HepG2 (cell line): ENCODE data around the gene GRIN2D. TPM values are rescaled to one million over a fixed set of nuclear protein-coding genes. Genes with fewer than 3 reads are reported as not detected.
A peak's percentile ranks its signal among the peaks of the same experiment; 100 is the strongest.

Experiments used
- ATAC-seq: fragments of 200-7000 bp; cut with Tn5 transposase; 3 replicates; pipeline ENCODE4 v1.9.1; 2020; ENCODE audit warnings: mild to moderate bottlenecking, moderate library complexity
- BruUV-seq: library from RNA; stranded (reverse); fragments of 400-500 nt; replicated peaks from 2 replicates; lab custom pipeline; 2021; lab: Mats Ljungman, UMichigan
- CTCF ChIA-PET: fragments of 300-600 bp; formaldehyde crosslinking; extraction: SDS; loops from one replicate; lab custom pipeline; 2021; ENCODE audit warnings: low total read pairs, inconsistent platforms, low intra/inter-chr PET ratio; lab: Yijun Ruan, JAX
- POLR2A ChIA-PET: fragments of 350-600 bp; sonication (Branson Sonifier 250); formaldehyde crosslinking; loops from one replicate; lab custom pipeline; 2020; ENCODE audit warnings: antibody characterized with exemption, inconsistent platforms; lab: Yijun Ruan, JAX
- DNase-seq: peaks from one replicate; pipeline ENCODE4 v3.0.0-alpha.2; 2015; ENCODE audit warnings: low spot score
- FAIRE-seq: peaks from 3 replicates; lab custom pipeline; 2011; peaks lifted over from hg19 to GRCh38; lab: Jason Lieb, UNC
- H2AFZ ChIP-seq: one replicate; pipeline ENCODE4 v1.6.1; 2011; ENCODE audit warnings: low read length, inconsistent platforms
- H3K27ac ChIP-seq: fragments of 300-600 bp; 3 replicates; pipeline ENCODE4 v1.8.0; 2011; ENCODE audit warnings: mixed run types, mild to moderate bottlenecking, mixed read lengths, low read length, inconsistent platforms; ENCODE audit not compliant: insufficient read depth; ENCODE audit errors: extremely low read length
- H3K27me3 ChIP-seq, 2 experiments: fragments of 200-600 bp in 1 of 2; 2 replicates in 1 of 2; 3 replicates in 1 of 2; pipeline versions ENCODE4 v1.6.0 to v1.8.0; 2011; ENCODE audit warnings: low read length in 2 of 2, mild to moderate bottlenecking in 2 of 2, moderate library complexity in 2 of 2, inconsistent platforms in 1 of 2; ENCODE audit not compliant: insufficient read depth in 2 of 2, control insufficient read depth in 1 of 2
- H3K36me3 ChIP-seq, 2 experiments: fragments of 200-600 bp in 1 of 2; replicated peaks in 1 of 2; 2 replicates in 1 of 2; 3 replicates in 1 of 2; pipeline versions ENCODE4 v1.5.1 to v1.8.0; 2011; ENCODE audit warnings: low read length in 2 of 2, inconsistent platforms in 1 of 2; ENCODE audit not compliant: insufficient read depth in 2 of 2, control insufficient read depth in 1 of 2
- H3K4me1 ChIP-seq: 2 replicates; pipeline ENCODE4 v1.5.1; 2012; ENCODE audit warnings: low read length, inconsistent platforms; ENCODE audit not compliant: insufficient read depth
- H3K4me2 ChIP-seq: 2 replicates; pipeline ENCODE4 v1.6.0; 2011; ENCODE audit warnings: low read depth, low read length, inconsistent platforms
- H3K4me3 ChIP-seq, 3 experiments: fragments of 200-600 bp in 1 of 3; sonication (generic), shearing (Covaris generic) in 1 of 3; replicated peaks in 1 of 3; 2 replicates each; pipeline ENCODE4 v1.5.1; 2011 to 2016; ENCODE audit warnings: low read length in 3 of 3, inconsistent platforms in 2 of 3, low read depth in 2 of 3, mild to moderate bottlenecking in 2 of 3, control low read depth in 1 of 3, mixed read lengths in 1 of 3; ENCODE audit not compliant: insufficient read depth in 1 of 3
- H3K79me2 ChIP-seq: one replicate; pipeline ENCODE4 v1.6.1; 2011; ENCODE audit warnings: low read length, inconsistent platforms; ENCODE audit not compliant: insufficient read depth
- H3K9ac ChIP-seq: 2 replicates; pipeline ENCODE4 v1.6.0; 2011; ENCODE audit warnings: mild to moderate bottlenecking, low read depth, low read length, inconsistent platforms; ENCODE audit not compliant: insufficient read depth
- H3K9me3 ChIP-seq: 2 replicates; pipeline ENCODE4 v1.5.1; 2012; ENCODE audit warnings: mild to moderate bottlenecking, low read length
- H4K20me1 ChIP-seq: 2 replicates; pipeline ENCODE4 v1.6.0; 2011; ENCODE audit warnings: inconsistent platforms, mild to moderate bottlenecking, low read length, moderate library complexity; ENCODE audit not compliant: insufficient read depth
- ZBTB38 ChIP-seq: sonication (generic); formaldehyde crosslinking; IDR thresholded peaks from 2 replicates; pipeline ENCODE4 v1.5.1; 2020; ENCODE audit warnings: mild to moderate bottlenecking, missing genetic modification reagents
- ZNF225 ChIP-seq: sonication (generic); formaldehyde crosslinking; IDR thresholded peaks from 2 replicates; pipeline ENCODE4 v1.4.0; 2020; ENCODE audit warnings: mild to moderate bottlenecking, missing genetic modification reagents
- ZNF282 ChIP-seq: fragments of 450-650 bp; IDR thresholded peaks from 2 replicates; pipeline ENCODE4 v1.6.1; 2018; ENCODE audit not compliant: partially characterized antibody
- ZNF777 ChIP-seq: sonication (generic); formaldehyde crosslinking; IDR thresholded peaks from 2 replicates; pipeline ENCODE4 v1.4.0; 2020; ENCODE audit warnings: missing genetic modification reagents
- WGBS: methylation state at CpG from one replicate; pipeline ENCODE4 v1.1.6; 2017; ENCODE audit warnings: low lambda C conversion rate; 5-methylcytosine and 5-hydroxymethylcytosine counted together
- in situ Hi-C: cut with HindIII; loops from 2 replicates; pipeline ENCODE4 v1.10.0; 2017; ENCODE audit warnings: low pct_unique_long_range_greater_than_20kb; ENCODE audit not compliant: extremely low pct_ligation_motif_present
- intact Hi-C: fragments of 100-400 bp; cut with micrococcal nuclease; formaldehyde crosslinking; loops from one replicate; pipeline ENCODE4 v1.10.0; 2022; ENCODE audit not compliant: unreplicated experiment
- polyA plus RNA-seq, 8 experiments: library from polyadenylated mRNA; depleted of rRNA in 3 of 8; stranded (reverse) in 7 of 8; unstranded in 1 of 8; fragments of >200 nt; fragmentation: Illumina TruSeq in 4 of 8; extraction: Trizol in 4 of 8; gene quantifications; 2 replicates each; pipeline versions ENCODE4 v1.2.1 to v1.2.3, GENCODE V29; 2011 to 2016; ENCODE audit warnings: low read depth in 4 of 8, missing spikeins in 1 of 8, mixed read lengths in 1 of 8; ENCODE audit not compliant: insufficient read depth in 1 of 8
- total RNA-seq, 5 experiments: library from RNA; depleted of rRNA; stranded (reverse); fragments of >200 nt; fragmentation: Illumina TruSeq; extraction: Trizol; gene quantifications; 2 replicates each; pipeline ENCODE4 v1.2.3, GENCODE V29; 2016; ENCODE audit warnings: low read depth in 1 of 5

The GRIN2D gene
- total and polyA plus RNA-seq, 2 of the 13 experiments (the other 11 are each of a cell fraction or from before 2014, with no cell fraction given): 0.02 to 0.13 TPM

DNA sequence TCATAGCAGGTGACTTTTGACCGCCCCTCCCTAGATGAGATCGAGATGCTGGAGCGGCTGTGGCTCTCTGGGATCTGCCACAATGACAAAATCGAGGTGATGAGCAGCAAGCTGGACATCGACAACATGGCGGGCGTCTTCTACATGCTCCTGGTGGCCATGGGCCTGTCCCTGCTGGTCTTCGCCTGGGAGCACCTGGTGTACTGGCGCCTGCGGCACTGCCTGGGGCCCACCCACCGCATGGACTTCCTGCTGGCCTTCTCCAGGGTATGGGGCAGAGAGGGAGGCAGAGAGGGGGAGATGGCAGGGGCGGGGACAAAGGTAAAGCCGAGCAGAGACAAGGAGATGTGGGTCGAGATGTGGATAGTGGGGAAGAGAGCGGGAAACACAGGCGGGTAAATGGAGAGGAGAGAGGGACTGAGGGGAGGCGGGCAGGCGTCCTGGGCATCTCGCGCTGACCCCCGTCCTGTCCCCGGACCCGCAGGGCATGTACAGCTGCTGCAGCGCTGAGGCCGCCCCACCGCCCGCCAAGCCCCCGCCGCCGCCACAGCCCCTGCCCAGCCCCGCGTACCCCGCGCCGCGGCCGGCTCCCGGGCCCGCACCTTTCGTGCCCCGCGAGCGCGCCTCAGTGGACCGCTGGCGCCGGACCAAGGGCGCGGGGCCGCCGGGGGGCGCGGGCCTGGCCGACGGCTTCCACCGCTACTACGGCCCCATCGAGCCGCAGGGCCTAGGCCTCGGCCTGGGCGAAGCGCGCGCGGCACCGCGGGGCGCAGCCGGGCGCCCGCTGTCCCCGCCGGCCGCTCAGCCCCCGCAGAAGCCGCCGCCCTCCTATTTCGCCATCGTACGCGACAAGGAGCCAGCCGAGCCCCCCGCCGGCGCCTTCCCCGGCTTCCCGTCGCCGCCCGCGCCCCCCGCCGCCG is 48.9 kb downstream of the GRIN2D start:
- H3K4me1 ChIP-seq: peaks cover 10% of the 10 kb centered on the region
- TF ChIP-seq ZBTB38 (peak; percentile 38; the same call in 1 of the 2 replicates), ZNF282 (no peak)
- DNase-seq (no peak), FAIRE-seq (no peak), ATAC-seq (no peak)
- WGBS: 97% methylated on average over 82 of the region's 94 CpGs
- H3K79me2 ChIP-seq: peaks cover 9% of the 10 kb centered on the region
- ChIA-PET POLR2A (no interaction called here), CTCF (no interaction called here)
- H3K9me3 ChIP-seq: no peaks in the 10 kb centered on the region
- no peak overlapping the region for H3K27ac ChIP-seq
- H3K27me3 ChIP-seq: no peaks in the 10 kb centered on the region; a peak in 1 of 5 replicates
- no peak overlapping the region for H2AFZ ChIP-seq
- intact Hi-C loops: loop anchor here (10.0 kb wide), 1 partner anchor 88 kb away; no protein-coding TSS in a partner anchor
- 0 out of 5 replicates have a peak, but pooled peaks cover 0 to 2% of the 10 kb centered on the region in 2 experiments for H3K36me3 ChIP-seq
- no peaks in the 10 kb centered on the region for H4K20me1 ChIP-seq
- H3K4me2 ChIP-seq: no peak overlapping the region
- in situ Hi-C loops: no loop called here
- H3K4me3 ChIP-seq: no peak overlapping the region
- H3K9ac ChIP-seq: no peak overlapping the region
- BruUV-seq: no TSS peak

DNA sequence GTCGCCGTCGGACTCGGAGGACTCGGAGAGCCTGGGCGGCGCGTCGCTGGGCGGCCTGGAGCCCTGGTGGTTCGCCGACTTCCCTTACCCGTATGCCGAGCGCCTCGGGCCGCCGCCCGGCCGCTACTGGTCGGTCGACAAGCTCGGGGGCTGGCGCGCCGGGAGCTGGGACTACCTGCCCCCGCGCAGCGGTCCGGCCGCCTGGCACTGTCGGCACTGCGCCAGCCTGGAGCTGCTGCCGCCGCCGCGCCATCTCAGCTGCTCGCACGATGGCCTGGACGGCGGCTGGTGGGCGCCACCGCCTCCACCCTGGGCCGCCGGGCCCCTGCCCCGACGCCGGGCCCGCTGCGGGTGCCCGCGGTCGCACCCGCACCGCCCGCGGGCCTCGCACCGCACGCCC is 49.8 kb downstream of the GRIN2D start:
- Histone ChIP-seq H3K4me2 (peak overlapping the region; percentile 96), H3K4me1 (peaks cover 19% of the 10 kb centered on the region), H3K27ac (no peak overlapping the region), H2AFZ (no peak overlapping the region), H3K79me2 (peaks cover 13% of the 10 kb centered on the region), H3K4me3 (peak overlapping the region in 2 of 3 experiments; percentile 13 to 95; a peak in 3 of 6 replicates), H4K20me1 (no peaks in the 10 kb centered on the region), H3K36me3 (peaks cover 0 to 11% of the 10 kb centered on the region in 2 experiments; a peak in 2 of 5 replicates), H3K27me3 (no peaks in the 10 kb centered on the region; a peak in 1 of 5 replicates), H3K9me3 (no peaks in the 10 kb centered on the region), H3K9ac (no peak overlapping the region)
- intact Hi-C loops: loop anchor here (10.0 kb wide), 1 partner anchor 88 kb away; no protein-coding TSS in a partner anchor
- in situ Hi-C loops: no loop called here
- no peak for DNase-seq
- CTCF ChIA-PET: no interaction called here
- BruUV-seq: no TSS peak
- no peak for FAIRE-seq
- no peak for ATAC-seq
- TF ChIP-seq ZNF225 (CRISPR knock-in tag): no peak
- peak; percentile 83 for TF ChIP-seq ZNF777 (CRISPR knock-in tag)
- POLR2A ChIA-PET: interaction anchor here (0.6 kb wide), 1 partner anchor 88 kb away, joined by 3 read pairs; no protein-coding TSS in a partner anchor
- 77% methylated on average over 50 of the region's 60 CpGs for WGBS

Other genes starting within 250 kb of the GRIN2D start
- 52.1 and 64.4 TPM in 2 replicates for gene LIG1, start 223.3 kb upstream of the GRIN2D start, total RNA-seq (2016; rRNA removed; fragmentation: Illumina TruSeq; extraction: Trizol)
- gene LIG1, start 223.3 kb upstream of the GRIN2D start, polyA plus RNA-seq (2011; rRNA removed): 18.3 and 20.1 TPM in 2 replicates
- gene ZSWIM9, start 223.0 kb upstream of the GRIN2D start, total RNA-seq (2016; rRNA removed; fragmentation: Illumina TruSeq; extraction: Trizol): 0.39 and 1.1 TPM in 2 replicates
- 0.18 and 0.44 TPM in 2 replicates for gene ZSWIM9, start 223.0 kb upstream of the GRIN2D start, polyA plus RNA-seq (2011; rRNA removed)
- gene CARD8, start 137.8 kb upstream of the GRIN2D start, total RNA-seq (2016; rRNA removed; fragmentation: Illumina TruSeq; extraction: Trizol): 19.2 and 22.6 TPM in 2 replicates
- gene CARD8, start 137.8 kb upstream of the GRIN2D start, polyA plus RNA-seq (2011; rRNA removed): 12.6 and 15.0 TPM in 2 replicates
- gene ZNF114, start 123.6 kb upstream of the GRIN2D start, total RNA-seq (2016; rRNA removed; fragmentation: Illumina TruSeq; extraction: Trizol): 13.3 and 18.0 TPM in 2 replicates
- gene ZNF114, start 123.6 kb upstream of the GRIN2D start, polyA plus RNA-seq (2011; rRNA removed): 2.1 and 3.4 TPM in 2 replicates
- 1.6 and 2.2 TPM in 2 replicates for gene EMP3, start 68.1 kb upstream of the GRIN2D start, total RNA-seq (2016; rRNA removed; fragmentation: Illumina TruSeq; extraction: Trizol)
- gene EMP3, start 68.1 kb upstream of the GRIN2D start, polyA plus RNA-seq (2011; rRNA removed): 7.8 and 9.4 TPM in 2 replicates
- 4.7 and 7.7 TPM in 2 replicates for gene TMEM143, start 29.7 kb upstream of the GRIN2D start, total RNA-seq (2016; rRNA removed; fragmentation: Illumina TruSeq; extraction: Trizol)
- 10.8 and 11.3 TPM in 2 replicates for gene TMEM143, start 29.7 kb upstream of the GRIN2D start, polyA plus RNA-seq (2011; rRNA removed)
- not detected in 2 replicates for gene SYNGR4, start 29.3 kb upstream of the GRIN2D start, total RNA-seq (2016; rRNA removed; fragmentation: Illumina TruSeq; extraction: Trizol)
- gene SYNGR4, start 29.3 kb upstream of the GRIN2D start, polyA plus RNA-seq (2011; rRNA removed): not detected in 2 replicates
- 70.8 and 134 TPM in 2 replicates for gene KDELR1, start 2.1 kb upstream of the GRIN2D start, total RNA-seq (2016; rRNA removed; fragmentation: Illumina TruSeq; extraction: Trizol)
- 185 and 212 TPM in 2 replicates for gene KDELR1, start 2.1 kb upstream of the GRIN2D start, polyA plus RNA-seq (2011; rRNA removed)
- 46.6 and 52.3 TPM in 2 replicates for gene GRWD1, start 52.3 kb downstream of the GRIN2D start, total RNA-seq (2016; rRNA removed; fragmentation: Illumina TruSeq; extraction: Trizol)
- gene GRWD1, start 52.3 kb downstream of the GRIN2D start, polyA plus RNA-seq (2011; rRNA removed): 10.8 and 13.4 TPM in 2 replicates
- gene KCNJ14, start 61.9 kb downstream of the GRIN2D start, total RNA-seq (2016; rRNA removed; fragmentation: Illumina TruSeq; extraction: Trizol): 0.17 and 0.20 TPM in 2 replicates
- gene KCNJ14, start 61.9 kb downstream of the GRIN2D start, polyA plus RNA-seq (2011; rRNA removed): 0.46 and 0.51 TPM in 2 replicates
- gene CYTH2, start 75.7 kb downstream of the GRIN2D start, total RNA-seq (2016; rRNA removed; fragmentation: Illumina TruSeq; extraction: Trizol): 9.6 and 16.5 TPM in 2 replicates
- 39.3 and 48.3 TPM in 2 replicates for gene CYTH2, start 75.7 kb downstream of the GRIN2D start, polyA plus RNA-seq (2011; rRNA removed)
- 0.22 and 0.29 TPM in 2 replicates for gene LMTK3, start 118.2 kb downstream of the GRIN2D start, total RNA-seq (2016; rRNA removed; fragmentation: Illumina TruSeq; extraction: Trizol)
- gene LMTK3, start 118.2 kb downstream of the GRIN2D start, polyA plus RNA-seq (2011; rRNA removed): 0.18 and 0.30 TPM in 2 replicates
- gene SULT2B1, start 158.5 kb downstream of the GRIN2D start, total RNA-seq (2016; rRNA removed; fragmentation: Illumina TruSeq; extraction: Trizol): not detected in 2 replicates
- 0.07 and 0.13 TPM in 2 replicates for gene SULT2B1, start 158.5 kb downstream of the GRIN2D start, polyA plus RNA-seq (2011; rRNA removed)
- gene SPACA4, start 213.1 kb downstream of the GRIN2D start, total RNA-seq (2016; rRNA removed; fragmentation: Illumina TruSeq; extraction: Trizol): not detected in 2 replicates
- gene SPACA4, start 213.1 kb downstream of the GRIN2D start, polyA plus RNA-seq (2011; rRNA removed): not detected in 2 replicates
- 0.60 TPM in 1 of 2 replicates, not detected in the other for gene FAM83E, start 221.4 kb downstream of the GRIN2D start, total RNA-seq (2016; rRNA removed; fragmentation: Illumina TruSeq; extraction: Trizol)
- gene FAM83E, start 221.4 kb downstream of the GRIN2D start, polyA plus RNA-seq (2011; rRNA removed): 0.13 and 0.18 TPM in 2 replicates
- gene RPL18, start 225.5 kb downstream of the GRIN2D start, total RNA-seq (2016; rRNA removed; fragmentation: Illumina TruSeq; extraction: Trizol): 1,485 and 1,498 TPM in 2 replicates
- 1,639 and 1,894 TPM in 2 replicates for gene RPL18, start 225.5 kb downstream of the GRIN2D start, polyA plus RNA-seq (2011; rRNA removed)
- gene SPHK2, start 225.8 kb downstream of the GRIN2D start, total RNA-seq (2016; rRNA removed; fragmentation: Illumina TruSeq; extraction: Trizol): 11.1 and 14.4 TPM in 2 replicates
- 2.9 and 4.5 TPM in 2 replicates for gene SPHK2, start 225.8 kb downstream of the GRIN2D start, polyA plus RNA-seq (2011; rRNA removed)
- gene DBP, start 243.7 kb downstream of the GRIN2D start, total RNA-seq (2016; rRNA removed; fragmentation: Illumina TruSeq; extraction: Trizol): 5.5 and 5.8 TPM in 2 replicates
- 1.7 and 2.1 TPM in 2 replicates for gene DBP, start 243.7 kb downstream of the GRIN2D start, polyA plus RNA-seq (2011; rRNA removed)